GM23338 (cell line): ENCODE data around the gene RGCC. TPM values are rescaled to one million over a fixed set of nuclear protein-coding genes. Genes with fewer than 3 reads are reported as not detected.

Experiments used
- ATAC-seq: fragments of 200-7000 bp; cut with Tn5 transposase; 3 replicates; pipeline ENCODE4 v1.9.1; 2020
- DNase-seq: peaks from one replicate; pipeline ENCODE4 v3.0.0-alpha.2; 2015; ENCODE audit warnings: low spot score
- H2AFZ ChIP-seq: fragments of 200-600 bp; sonication (generic); 2 replicates; pipeline ENCODE4 v1.8.0; 2016; ENCODE audit warnings: antibody characterized with exemption, mild to moderate bottlenecking, moderate library complexity
- H3F3A ChIP-seq: fragments of 200-600 bp; sonication (generic); replicated peaks from 2 replicates; pipeline ENCODE4 v1.8.0; 2017; ENCODE audit warnings: antibody characterized with exemption, mixed run types, low read depth
- H3K27ac ChIP-seq: fragments of 200-600 bp; sonication (generic); 2 replicates; pipeline ENCODE4 v1.6.1; 2016; ENCODE audit warnings: low read depth
- H3K27me3 ChIP-seq: fragments of 200-600 bp; sonication (generic); 2 replicates; pipeline ENCODE4 v1.8.0; 2016; ENCODE audit warnings: mild to moderate bottlenecking, mixed run types, moderate library complexity; ENCODE audit not compliant: insufficient read depth
- H3K36me3 ChIP-seq: fragments of 200-600 bp; sonication (generic); 2 replicates; pipeline ENCODE4 v1.8.0; 2016; ENCODE audit warnings: mild to moderate bottlenecking; ENCODE audit not compliant: insufficient read depth
- H3K4me1 ChIP-seq: fragments of 200-600 bp; sonication (generic); 2 replicates; pipeline ENCODE4 v1.8.0; 2016; ENCODE audit warnings: mild to moderate bottlenecking, moderate library complexity; ENCODE audit not compliant: insufficient read depth
- H3K4me2 ChIP-seq: fragments of 200-600 bp; sonication (generic); 2 replicates; pipeline ENCODE4 v1.7.1; 2017; ENCODE audit warnings: mixed run types
- H3K4me3 ChIP-seq: fragments of 200-600 bp; sonication (generic); 2 replicates; pipeline ENCODE4 v1.6.1; 2016; ENCODE audit warnings: mixed run types
- H3K79me2 ChIP-seq: fragments of 200-600 bp; sonication (generic); replicated peaks from 2 replicates; pipeline ENCODE4 v1.8.0; 2017; ENCODE audit warnings: mild to moderate bottlenecking; ENCODE audit not compliant: insufficient read depth
- H3K9me2 ChIP-seq: fragments of 200-600 bp; sonication (generic); 2 replicates; pipeline ENCODE4 v1.8.0; 2017; ENCODE audit not compliant: insufficient read depth
- H4K20me1 ChIP-seq: fragments of 200-600 bp; sonication (generic); replicated peaks from 2 replicates; pipeline ENCODE4 v1.8.0; 2017; ENCODE audit warnings: mild to moderate bottlenecking; ENCODE audit not compliant: insufficient read depth
- H3K27ac Mint-ChIP-seq: 2 replicates; pipeline ENCODE4 v1.8.0; 2020; ENCODE audit warnings: inconsistent platforms, mild to moderate bottlenecking, moderate library complexity, mixed read lengths
- H3K27me3 Mint-ChIP-seq: 3 replicates; pipeline ENCODE4 v1.8.0; 2022; ENCODE audit warnings: low read depth, mild to moderate bottlenecking, moderate library complexity, mixed read lengths, inconsistent platforms; ENCODE audit not compliant: insufficient read depth, poor library complexity
- H3K36me3 Mint-ChIP-seq: 3 replicates; pipeline ENCODE4 v1.8.0; 2021; ENCODE audit warnings: low read depth, mild to moderate bottlenecking, inconsistent platforms, moderate library complexity, mixed read lengths
- H3K4me1 Mint-ChIP-seq: 3 replicates; pipeline ENCODE4 v1.8.0; 2020; ENCODE audit warnings: mild to moderate bottlenecking, inconsistent platforms, mixed read lengths
- H3K4me3 Mint-ChIP-seq: 3 replicates; pipeline ENCODE4 v1.8.0; 2021; ENCODE audit warnings: moderate library complexity, mild to moderate bottlenecking, inconsistent platforms, mixed read lengths
- H3K9me3 Mint-ChIP-seq: 3 replicates; pipeline ENCODE4 v1.8.0; 2020; ENCODE audit warnings: moderate library complexity, mild to moderate bottlenecking, inconsistent platforms, mixed read lengths
- CREB1 ChIP-seq: fragments of 250-450 bp; sonication (Bioruptor Pico); IDR thresholded peaks from 2 replicates; pipeline ENCODE4 v1.5.0; 2020; ENCODE audit warnings: low read depth, mild to moderate bottlenecking, moderate library complexity
- ETS1 ChIP-seq: IDR thresholded peaks from 2 replicates; pipeline ENCODE4 v1.6.1; 2016; ENCODE audit warnings: antibody characterized with exemption
- EZH2 ChIP-seq: fragments of 200-600 bp; sonication (generic); IDR thresholded peaks from one replicate; pipeline ENCODE4 v1.8.0; 2017; ENCODE audit warnings: antibody characterized with exemption, mild to moderate bottlenecking, low read depth; ENCODE audit not compliant: unreplicated experiment
- EZH2phosphoT487 ChIP-seq: fragments of 200-600 bp; sonication (generic); IDR thresholded peaks from one replicate; pipeline ENCODE4 v1.8.1; 2018; ENCODE audit warnings: antibody characterized with exemption; ENCODE audit not compliant: unreplicated experiment
- NANOG ChIP-seq: IDR thresholded peaks from 2 replicates; pipeline ENCODE4 v1.6.1; 2016; ENCODE audit warnings: antibody characterized with exemption, borderline replicate concordance
- POLR2AphosphoS5 ChIP-seq: IDR thresholded peaks from 2 replicates; pipeline ENCODE4 v1.6.1; 2016; ENCODE audit warnings: antibody characterized with exemption, low read depth
- REST ChIP-seq: IDR thresholded peaks from one replicate; pipeline ENCODE4 v1.6.1; 2018; ENCODE audit warnings: antibody characterized with exemption; ENCODE audit not compliant: unreplicated experiment
- polyA plus RNA-seq: library from polyadenylated mRNA; unstranded; fragments of >200 nt; fragmentation: Nextera tagmentation; extraction: Ambion mirVana; gene quantifications from 2 replicates; pipeline ENCODE4 v1.2.1, GENCODE V29; 2016
- total RNA-seq: library from RNA; depleted of rRNA; stranded (reverse); fragments of >200 nt; shearing (Covaris generic); gene quantifications from 2 replicates; pipeline ENCODE4 v1.2.3, GENCODE V29; 2014
- TF ChIP-seq, protein P1 (sequence below): fragments of 250-450 bp; sonication (Bioruptor Pico); IDR thresholded peaks from 2 replicates; pipeline ENCODE4 v1.5.0; 2020; ENCODE audit warnings: mild to moderate bottlenecking, moderate library complexity
- TF ChIP-seq, protein P2 (sequence below), 2 experiments: fragments of 200-600 bp in 1 of 2; sonication (generic) in 1 of 2; conservative IDR thresholded peaks; 2 replicates each; pipeline versions ENCODE4 v1.5.1 to v1.6.1; 2016 to 2017; ENCODE audit warnings: antibody characterized with exemption in 2 of 2, low read depth in 2 of 2, mild to moderate bottlenecking in 2 of 2, moderate library complexity in 1 of 2

The RGCC gene
- total and polyA plus RNA-seq, 2 experiments from 2014 or later: 0.65 to 0.66 TPM

- Mint-ChIP-seq H3K27me3 (peaks cover 1% of the 10 kb centered on the region), H3K36me3 (no peaks in the 10 kb centered on the region)
- ATAC-seq: no peak
Measured at GRCh38 chr13:41491436-41491835, 34.1 kb downstream of the RGCC start.

More at GRCh38 chr13:41491436-41491835, 34.1 kb downstream of the RGCC start:
- H3K79me2 ChIP-seq: no peaks in the 10 kb centered on the region
- Mint-ChIP-seq H3K4me3 (no peak overlapping the region), H3K27ac (no peak overlapping the region), H3K4me1 (no peaks in the 10 kb centered on the region; the same call in 2 of the 3 replicates), H3K9me3 (no peaks in the 10 kb centered on the region)
- H3K9me2 ChIP-seq: peaks cover 3% of the 10 kb centered on the region; the same call in 1 of the 2 replicates
- H3K27me3 ChIP-seq: no peaks in the 10 kb centered on the region
- H4K20me1 ChIP-seq: no peaks in the 10 kb centered on the region
- TF ChIP-seq CREB1 (no peak), REST (no peak), EZH2phosphoT487 (no peak), POLR2AphosphoS5 (no peak), EZH2 (no peak), ETS1 (no peak), NANOG (no peak)
- TF ChIP-seq, protein P1, sequence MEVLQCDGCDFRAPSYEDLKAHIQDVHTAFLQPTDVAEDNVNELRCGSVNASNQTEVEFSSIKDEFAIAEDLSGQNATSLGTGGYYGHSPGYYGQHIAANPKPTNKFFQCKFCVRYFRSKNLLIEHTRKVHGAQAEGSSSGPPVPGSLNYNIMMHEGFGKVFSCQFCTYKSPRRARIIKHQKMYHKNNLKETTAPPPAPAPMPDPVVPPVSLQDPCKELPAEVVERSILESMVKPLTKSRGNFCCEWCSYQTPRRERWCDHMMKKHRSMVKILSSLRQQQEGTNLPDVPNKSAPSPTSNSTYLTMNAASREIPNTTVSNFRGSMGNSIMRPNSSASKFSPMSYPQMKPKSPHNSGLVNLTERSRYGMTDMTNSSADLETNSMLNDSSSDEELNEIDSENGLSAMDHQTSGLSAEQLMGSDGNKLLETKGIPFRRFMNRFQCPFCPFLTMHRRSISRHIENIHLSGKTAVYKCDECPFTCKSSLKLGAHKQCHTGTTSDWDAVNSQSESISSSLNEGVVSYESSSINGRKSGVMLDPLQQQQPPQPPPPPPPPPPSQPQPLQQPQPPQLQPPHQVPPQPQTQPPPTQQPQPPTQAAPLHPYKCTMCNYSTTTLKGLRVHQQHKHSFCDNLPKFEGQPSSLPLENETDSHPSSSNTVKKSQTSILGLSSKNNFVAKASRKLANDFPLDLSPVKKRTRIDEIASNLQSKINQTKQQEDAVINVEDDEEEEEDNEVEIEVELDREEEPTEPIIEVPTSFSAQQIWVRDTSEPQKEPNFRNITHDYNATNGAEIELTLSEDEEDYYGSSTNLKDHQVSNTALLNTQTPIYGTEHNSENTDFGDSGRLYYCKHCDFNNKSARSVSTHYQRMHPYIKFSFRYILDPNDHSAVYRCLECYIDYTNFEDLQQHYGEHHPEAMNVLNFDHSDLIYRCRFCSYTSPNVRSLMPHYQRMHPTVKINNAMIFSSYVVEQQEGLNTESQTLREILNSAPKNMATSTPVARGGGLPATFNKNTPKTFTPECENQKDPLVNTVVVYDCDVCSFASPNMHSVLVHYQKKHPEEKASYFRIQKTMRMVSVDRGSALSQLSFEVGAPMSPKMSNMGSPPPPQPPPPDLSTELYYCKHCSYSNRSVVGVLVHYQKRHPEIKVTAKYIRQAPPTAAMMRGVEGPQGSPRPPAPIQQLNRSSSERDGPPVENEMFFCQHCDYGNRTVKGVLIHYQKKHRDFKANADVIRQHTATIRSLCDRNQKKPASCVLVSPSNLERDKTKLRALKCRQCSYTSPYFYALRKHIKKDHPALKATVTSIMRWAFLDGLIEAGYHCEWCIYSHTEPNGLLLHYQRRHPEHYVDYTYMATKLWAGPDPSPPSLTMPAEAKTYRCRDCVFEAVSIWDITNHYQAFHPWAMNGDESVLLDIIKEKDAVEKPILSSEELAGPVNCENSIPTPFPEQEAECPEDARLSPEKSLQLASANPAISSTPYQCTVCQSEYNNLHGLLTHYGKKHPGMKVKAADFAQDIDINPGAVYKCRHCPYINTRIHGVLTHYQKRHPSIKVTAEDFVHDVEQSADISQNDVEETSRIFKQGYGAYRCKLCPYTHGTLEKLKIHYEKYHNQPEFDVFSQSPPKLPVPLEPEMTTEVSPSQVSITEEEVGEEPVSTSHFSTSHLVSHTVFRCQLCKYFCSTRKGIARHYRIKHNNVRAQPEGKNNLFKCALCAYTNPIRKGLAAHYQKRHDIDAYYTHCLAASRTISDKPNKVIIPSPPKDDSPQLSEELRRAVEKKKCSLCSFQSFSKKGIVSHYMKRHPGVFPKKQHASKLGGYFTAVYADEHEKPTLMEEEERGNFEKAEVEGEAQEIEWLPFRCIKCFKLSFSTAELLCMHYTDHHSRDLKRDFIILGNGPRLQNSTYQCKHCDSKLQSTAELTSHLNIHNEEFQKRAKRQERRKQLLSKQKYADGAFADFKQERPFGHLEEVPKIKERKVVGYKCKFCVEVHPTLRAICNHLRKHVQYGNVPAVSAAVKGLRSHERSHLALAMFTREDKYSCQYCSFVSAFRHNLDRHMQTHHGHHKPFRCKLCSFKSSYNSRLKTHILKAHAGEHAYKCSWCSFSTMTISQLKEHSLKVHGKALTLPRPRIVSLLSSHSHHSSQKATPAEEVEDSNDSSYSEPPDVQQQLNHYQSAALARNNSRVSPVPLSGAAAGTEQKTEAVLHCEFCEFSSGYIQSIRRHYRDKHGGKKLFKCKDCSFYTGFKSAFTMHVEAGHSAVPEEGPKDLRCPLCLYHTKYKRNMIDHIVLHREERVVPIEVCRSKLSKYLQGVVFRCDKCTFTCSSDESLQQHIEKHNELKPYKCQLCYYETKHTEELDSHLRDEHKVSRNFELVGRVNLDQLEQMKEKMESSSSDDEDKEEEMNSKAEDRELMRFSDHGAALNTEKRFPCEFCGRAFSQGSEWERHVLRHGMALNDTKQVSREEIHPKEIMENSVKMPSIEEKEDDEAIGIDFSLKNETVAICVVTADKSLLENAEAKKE (CRISPR knock-in tag): no peak
- TF ChIP-seq, protein P2, sequence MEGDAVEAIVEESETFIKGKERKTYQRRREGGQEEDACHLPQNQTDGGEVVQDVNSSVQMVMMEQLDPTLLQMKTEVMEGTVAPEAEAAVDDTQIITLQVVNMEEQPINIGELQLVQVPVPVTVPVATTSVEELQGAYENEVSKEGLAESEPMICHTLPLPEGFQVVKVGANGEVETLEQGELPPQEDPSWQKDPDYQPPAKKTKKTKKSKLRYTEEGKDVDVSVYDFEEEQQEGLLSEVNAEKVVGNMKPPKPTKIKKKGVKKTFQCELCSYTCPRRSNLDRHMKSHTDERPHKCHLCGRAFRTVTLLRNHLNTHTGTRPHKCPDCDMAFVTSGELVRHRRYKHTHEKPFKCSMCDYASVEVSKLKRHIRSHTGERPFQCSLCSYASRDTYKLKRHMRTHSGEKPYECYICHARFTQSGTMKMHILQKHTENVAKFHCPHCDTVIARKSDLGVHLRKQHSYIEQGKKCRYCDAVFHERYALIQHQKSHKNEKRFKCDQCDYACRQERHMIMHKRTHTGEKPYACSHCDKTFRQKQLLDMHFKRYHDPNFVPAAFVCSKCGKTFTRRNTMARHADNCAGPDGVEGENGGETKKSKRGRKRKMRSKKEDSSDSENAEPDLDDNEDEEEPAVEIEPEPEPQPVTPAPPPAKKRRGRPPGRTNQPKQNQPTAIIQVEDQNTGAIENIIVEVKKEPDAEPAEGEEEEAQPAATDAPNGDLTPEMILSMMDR (conservative IDR thresholded peaks at IDR 0.05; ENCODE audit: low read depth in 2 of 2): no peak
- no peak overlapping the region for H3K27ac ChIP-seq
- H3F3A ChIP-seq: no peaks in the 10 kb centered on the region
- H3K36me3 ChIP-seq: no peaks in the 10 kb centered on the region
- peaks cover 4% of the 10 kb centered on the region; the same call in 1 of the 2 replicates for H3K4me1 ChIP-seq
- no peak overlapping the region for H3K4me2 ChIP-seq
- DNase-seq: no peak
- no peak overlapping the region for H3K4me3 ChIP-seq
- no peak overlapping the region for H2AFZ ChIP-seq
